8988T (cell line): ENCODE data around the gene SLC36A2.
"Not testable (repeated sequence)": the region's sequence is repeated elsewhere in the genome, so short reads cannot be mapped to it uniquely, and the experiment has no call there.

Experiments used
- DNase-seq: peaks from one replicate; pipeline ENCODE4 v3.0.0; 2011

SLC36A2 gene

GRCh38 chr5:151347369-151347768 lies at the start of gene SLC36A2:
TSS of gene SLC36A2 (minus strand) at chr5:151347559. CDS start at chr5:151347460, 99 bp downstream.
- no peak for DNase-seq

GRCh38 chr5:151388960-151389359 lies 41.6 kb upstream of the SLC36A2 start:
- no peak for DNase-seq

- DNase-seq, result no peak
These were observed 36.7 kb upstream of the SLC36A2 start for GRCh38 chr5:151384106-151384505.

- no peak for DNase-seq
These were observed 35.7 kb upstream of the SLC36A2 start for GRCh38 chr5:151383011-151383410.

DNA sequence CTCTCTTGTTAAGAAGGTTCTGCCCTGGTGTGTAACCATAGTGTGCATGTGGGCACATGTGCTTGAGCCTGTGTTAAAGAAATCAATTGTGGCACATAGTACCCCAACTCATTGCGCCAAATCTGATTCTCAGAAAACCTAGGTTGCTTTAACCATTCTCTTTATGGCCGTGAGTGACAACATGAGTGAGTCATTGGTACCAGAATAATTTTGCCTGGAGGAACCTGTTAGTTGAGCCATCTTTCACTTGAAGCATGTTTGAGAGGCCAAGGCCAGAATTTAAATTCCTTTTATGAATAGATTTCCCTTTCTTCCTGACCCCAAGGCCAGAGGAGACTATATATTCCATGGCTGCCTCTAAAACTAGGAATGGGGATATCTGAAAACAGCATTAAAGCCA lies 35.2 kb upstream of the SLC36A2 start:
- no peak for DNase-seq

DNA sequence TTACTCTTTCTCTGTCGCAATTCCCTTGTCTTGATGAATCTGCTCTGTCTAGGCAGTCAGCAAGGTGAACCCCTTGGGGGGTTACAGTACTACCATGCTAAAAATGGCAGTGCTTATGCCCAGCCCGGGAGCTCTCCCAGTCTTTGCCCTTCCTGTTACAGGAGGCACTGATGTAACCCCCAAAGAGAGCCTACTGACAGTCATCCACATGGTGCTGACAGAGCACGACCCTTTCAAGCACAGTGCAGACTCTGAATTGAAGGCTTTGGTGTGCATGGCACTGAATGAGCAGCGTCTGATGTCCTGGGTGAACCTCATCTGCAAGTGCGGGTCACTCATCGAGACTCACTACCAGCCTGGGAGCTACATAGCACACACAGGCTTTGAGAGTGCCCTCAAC lies 34.5 kb upstream of the SLC36A2 start:
- no peak for DNase-seq

GRCh38 chr5:151378616-151379015 lies 31.3 kb upstream of the SLC36A2 start:
- no peak for DNase-seq

DNA sequence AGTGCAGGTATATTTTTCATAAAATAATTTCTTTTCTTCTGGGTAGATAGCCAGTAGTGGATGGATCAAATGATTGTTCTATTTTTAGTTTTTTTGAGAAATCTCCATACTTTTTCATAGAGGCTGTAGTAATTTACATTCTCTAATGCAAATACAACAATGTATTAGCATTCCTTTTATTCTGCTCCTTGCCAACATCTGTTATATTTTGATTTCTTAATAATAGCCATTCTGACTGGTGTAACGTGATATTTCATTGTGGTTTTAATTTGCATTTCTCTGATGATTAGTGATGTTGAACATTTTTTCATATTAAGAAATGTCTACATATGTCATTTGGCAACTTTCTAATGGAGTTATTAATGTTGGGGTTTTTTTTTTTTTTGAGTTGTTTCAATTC lies 27.2 kb upstream of the SLC36A2 start:
- no peak for DNase-seq

GRCh38 chr5:151367038-151367437 lies 19.7 kb upstream of the SLC36A2 start:
- not testable (repeated sequence) for DNase-seq

DNA sequence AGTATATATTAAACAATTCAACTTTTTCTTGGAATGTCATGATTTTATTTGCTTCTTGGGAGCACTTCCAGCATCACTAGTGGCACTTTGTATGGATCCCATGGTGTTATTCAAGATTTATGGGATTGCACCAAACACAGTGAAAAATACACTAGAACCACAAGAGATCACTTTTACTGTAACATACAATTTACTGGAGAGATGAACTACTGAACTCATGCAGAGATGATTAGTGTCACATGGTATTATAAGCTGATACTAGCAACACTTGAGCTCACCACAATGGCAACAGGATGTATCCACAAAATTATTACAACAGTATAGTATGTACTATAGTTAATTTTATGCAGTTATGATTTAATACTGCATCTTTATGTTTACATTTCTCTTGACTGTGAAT lies 16.3 kb upstream of the SLC36A2 start:
- no peak for DNase-seq

GRCh38 chr5:151362970-151363369 lies 15.6 kb upstream of the SLC36A2 start:
- DNase-seq, result no peak

DNA sequence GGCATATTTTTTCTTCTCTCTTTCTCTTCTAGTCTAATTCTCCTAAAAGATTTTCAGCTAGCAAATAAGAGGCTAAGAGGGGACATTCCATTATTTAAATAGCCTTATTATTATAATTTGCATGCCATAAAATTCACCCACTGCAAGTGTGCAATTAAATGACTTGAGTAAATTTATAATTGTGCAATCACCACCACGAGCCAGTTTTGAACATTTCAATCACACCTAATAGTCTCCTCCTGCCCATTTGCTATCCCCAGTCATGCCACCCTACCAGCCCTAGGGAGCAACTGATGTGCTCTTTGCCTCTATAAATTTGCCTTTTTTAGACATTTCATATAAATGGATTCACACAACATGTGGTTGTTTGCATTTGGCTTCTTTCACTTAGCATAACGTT lies 12.0 kb upstream of the SLC36A2 start:
- no peak for DNase-seq

GRCh38 chr5:151357792-151358191 lies 10.4 kb upstream of the SLC36A2 start:
- DNase-seq, result no peak

GRCh38 chr5:151357097-151357496 lies 9.7 kb upstream of the SLC36A2 start:
- DNase-seq, result no peak

- DNase-seq, result no peak
These were observed 4.3 kb upstream of the SLC36A2 start for GRCh38 chr5:151351671-151352070.

GRCh38 chr5:151348789-151349188 lies 1.4 kb upstream of the SLC36A2 start:
- DNase-seq, result no peak

DNA sequence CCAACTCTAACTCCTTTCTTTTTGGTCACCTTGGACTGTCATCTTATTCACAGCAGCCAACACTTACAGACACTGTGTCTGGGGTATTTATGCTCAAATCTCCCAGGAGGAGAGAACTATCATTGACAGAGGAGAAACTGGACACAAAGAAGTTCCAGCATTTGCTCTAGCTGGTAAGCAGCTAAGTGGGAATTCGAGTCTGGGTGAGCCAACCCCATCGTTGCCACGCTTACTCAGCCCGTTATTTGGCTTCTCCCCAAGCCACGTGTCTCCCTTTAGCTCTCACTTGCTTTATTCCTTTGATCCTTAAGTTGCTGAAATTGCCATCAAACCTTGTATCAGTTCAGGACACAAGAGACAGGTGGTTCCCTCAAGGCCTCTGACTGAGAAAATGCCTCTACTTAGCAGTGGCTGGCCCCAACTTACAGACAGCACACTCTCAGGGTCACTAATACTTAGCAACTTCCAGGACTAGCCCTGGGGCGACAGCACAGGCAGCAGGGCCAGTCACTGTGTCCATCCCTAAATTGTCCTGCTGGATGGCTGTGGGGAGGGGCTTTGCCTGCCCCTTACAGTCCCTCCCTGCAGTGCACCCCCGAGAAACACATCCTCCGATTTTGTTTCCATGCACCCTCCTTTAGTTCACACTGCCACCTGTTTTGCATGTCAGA lies 1.4 kb downstream of the SLC36A2 start:
- DNase-seq, result no peak

- no peak for DNase-seq
These were observed 2.1 kb downstream of the SLC36A2 start for GRCh38 chr5:151345187-151345807.

- DNase-seq, result no peak
These were observed 3.3 kb downstream of the SLC36A2 start for GRCh38 chr5:151344088-151344487.

DNA sequence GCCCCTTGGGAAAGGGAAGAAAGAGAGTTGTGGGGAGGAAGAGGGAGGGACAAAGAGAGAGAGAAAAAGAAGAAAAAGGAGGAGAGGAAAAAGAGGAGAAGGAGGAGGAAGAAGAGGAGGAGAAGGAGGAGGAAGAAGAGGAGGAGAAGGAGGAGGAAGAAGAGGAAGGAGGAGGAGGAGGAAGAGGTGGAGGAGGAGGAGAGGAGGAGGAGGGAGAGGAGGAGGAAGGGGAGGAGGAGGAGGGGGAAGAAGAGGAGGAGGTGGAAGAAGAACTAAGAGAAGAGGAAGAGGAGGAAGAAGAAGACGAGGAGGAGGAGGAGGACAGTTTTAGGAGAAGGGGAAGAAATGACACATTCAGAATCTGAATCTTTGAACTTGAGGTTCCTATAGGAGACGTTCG lies 7.4 kb downstream of the SLC36A2 start:
- no peak for DNase-seq

GRCh38 chr5:151338734-151339133 lies 8.6 kb downstream of the SLC36A2 start:
- DNase-seq, result no peak

- no peak for DNase-seq
These were observed 14.5 kb downstream of the SLC36A2 start for GRCh38 chr5:151332857-151333256.

GRCh38 chr5:151328734-151329133 lies 18.6 kb downstream of the SLC36A2 start:
- no peak for DNase-seq

GRCh38 chr5:151327585-151327984 lies 19.8 kb downstream of the SLC36A2 start:
- no peak for DNase-seq

- no peak for DNase-seq
These were observed 21.1 kb downstream of the SLC36A2 start for GRCh38 chr5:151326266-151326665.
